Heart left ventricle (tissue), 16 donors: ENCODE measurements around the gene TMEM39A. TPM values are rescaled to one million over a fixed set of nuclear protein-coding genes. Genes with fewer than 3 reads are reported as not detected.

ENCODE experiments used
- ATAC-seq, 4 donors: fragments of 200-7000 bp; cut with Tn5 transposase; one replicate each; pipeline ENCODE4 v1.9.1; 2020 to 2022; ENCODE audit warnings: moderate library complexity in 4 of 4, mild to moderate bottlenecking in 3 of 4, moderate number of reproducible peaks in 1 of 4
- DNase-seq, 5 donors: peaks; one replicate each; pipeline ENCODE4 v3.0.0-alpha.2; 2020
- H3K27ac ChIP-seq, 12 donors: fragments of 200-600 bp; sonication (generic) in 4 of 12; one replicate each; pipeline versions ENCODE4 v1.5.0 to v1.8.0; 2016 to 2022; ENCODE audit warnings: mild to moderate bottlenecking in 2 of 12
- H3K27me3 ChIP-seq, 9 donors: fragments of 200-600 bp; sonication (generic) in 2 of 9; one replicate each; pipeline versions ENCODE4 v1.5.1 to v1.8.0; 2016 to 2022; ENCODE audit warnings: mild to moderate bottlenecking in 3 of 9
- H3K36me3 ChIP-seq, 9 donors: fragments of 200-600 bp; sonication (generic) in 2 of 9; one replicate each; pipeline versions ENCODE4 v1.5.0 to v1.8.0; 2018 to 2022; ENCODE audit warnings: mild to moderate bottlenecking in 2 of 9
- H3K4me1 ChIP-seq, 12 donors: fragments of 200-600 bp; sonication (generic) in 4 of 12; one replicate each; pipeline versions ENCODE4 v1.5.0 to v1.8.0; 2016 to 2022; ENCODE audit warnings: mild to moderate bottlenecking in 3 of 12
- H3K4me3 ChIP-seq, 12 donors: fragments of 200-600 bp; sonication (generic) in 4 of 12; one replicate each; pipeline versions ENCODE4 v1.5.0 to v1.8.0; 2017 to 2022; ENCODE audit warnings: mild to moderate bottlenecking in 9 of 12, moderate library complexity in 4 of 12
- H3K9me3 ChIP-seq, 12 donors: fragments of 200-600 bp; sonication (generic) in 4 of 12; one replicate each; pipeline versions ENCODE4 v1.5.0 to v1.8.0; 2016 to 2022; ENCODE audit warnings: mild to moderate bottlenecking in 1 of 12
- CTCF ChIP-seq, 12 donors: fragments of 200-600 bp; sonication (generic) in 4 of 12; IDR thresholded peaks; one replicate each; pipeline versions ENCODE4 v1.5.0 to v1.8.0; 2018 to 2022; ENCODE audit warnings: antibody characterized with exemption in 12 of 12, mild to moderate bottlenecking in 5 of 12
- POLR2A ChIP-seq, 2 donors: fragments of 450-650 bp; IDR thresholded peaks; one replicate each; pipeline ENCODE4 v1.6.1; 2017; ENCODE audit warnings: antibody characterized with exemption in 2 of 2, mild to moderate bottlenecking in 2 of 2, moderate library complexity in 2 of 2
- WGBS, 4 donors: extraction: QIAGEN DNeasy Blood & Tissue Kit in 2 of 4; methylation state at CpG; one replicate each; pipeline versions ENCODE4 v1.1.5 to v1.1.7; 2013 to 2018; 5-methylcytosine and 5-hydroxymethylcytosine counted together
- intact Hi-C, 10 donors: fragments of 100-400 bp; cut with DNase I; formaldehyde crosslinking; loops; one replicate each; pipeline versions ENCODE4 v1.11.1 to v1.14.2; 2022
- polyA plus RNA-seq, 2 donors: library from polyadenylated mRNA; stranded (reverse); fragments of 200-250 nt; gene quantifications; one replicate each; pipeline ENCODE4 v1.2.3, GENCODE V29; 2013
- total RNA-seq, 9 donors: library from RNA; depleted of rRNA in 2 of 9; stranded (reverse); fragments of >200 nt in 2 of 9; fragmentation: NEBNext Ultra II Directional in 3 of 9; extraction: Animal tissue kit (Norgen Biotek cat#: 25700) in 3 of 9; gene quantifications; one replicate each; pipeline versions ENCODE4 v1.1.0 to v1.2.4, GENCODE V29; 2016 to 2023
- donor health status: ischemic (EF 13 %, LVEDD 7.1; RV severe dilation, severe dysfunction).
- donor health status: healthy with polysubstance abuse.
- donor health status: DM: no; HTN: yes; CAD: no.
- donor health status: DM: no; HTN: no; CAD: no.
- donor health status: ischemic (EF 25% LVEDD 6.9; RV normal size, moderate dysfunction).
- donor health status: ischemic (EF 25% LVEDD 5.7; RV mildly dilated, moderate dysfunction).
- donor health status: healthy.
- donor health status: DM: yes; HTN: yes; CAD: no.
- donor health status: ischemic (EF 35%, LVEDD 5.7; RV mildly dilated, moderate dysfunction).
- donor health status: nonischemic (EF 11% LVEDD 7.7; RV severe dilation, severe dysfunction).
- donor health status: DM: yes; HTN: yes; CAD: no.
- donor health status: PGD.
- donor health status: ischemic (EF 29% LVEDD 5.4; RV normal size, mild dysfunction).
- donor health status: nonischemic (EF 23%, LVEDD 6.1; RV moderate dilation, normal function).

TMEM39A gene
- total and polyA plus RNA-seq, 11 donors = 4.8 to 21.0 (median 15.6) TPM

DNA sequence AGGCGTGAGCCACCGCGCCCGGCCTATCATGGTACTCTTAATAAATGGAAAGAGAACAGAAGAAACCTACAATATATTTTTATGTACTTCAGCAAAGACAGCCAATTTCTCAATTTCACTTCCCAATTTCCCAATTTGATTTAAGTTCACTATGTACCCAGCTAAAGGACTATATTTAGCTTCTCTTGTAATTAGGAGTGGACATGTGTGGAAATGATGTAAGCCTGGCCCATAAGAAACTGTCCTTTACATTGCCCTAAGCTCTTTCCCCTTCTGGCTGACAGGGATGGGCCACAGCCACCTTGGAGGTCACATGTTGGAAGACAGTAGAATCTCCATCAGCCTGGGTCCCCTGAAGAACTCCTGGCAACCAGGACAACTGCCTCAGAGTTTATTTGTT is 6.2 kb downstream of the TMEM39A start:
- intact Hi-C loops = no loop called here
- H3K4me1 ChIP-seq = peaks cover 0 to 75% (median 15%) of the 10 kb centered on the region in 12 donors

GRCh38 chr3:119456469-119456868 is 6.9 kb downstream of the TMEM39A start:
- Histone ChIP-seq H3K27ac (peak overlapping the region in 1 of 12 donors; percentile 28), H3K9me3 (no peaks in the 10 kb centered on the region), H3K27me3 (no peaks in the 10 kb centered on the region), H3K4me1 (peaks cover 0 to 68% (median 8%) of the 10 kb centered on the region in 12 donors), H3K36me3 (peaks cover 0 to 100% (median 99%) of the 10 kb centered on the region in 9 donors), H3K4me3 (no peak overlapping the region)
- TF ChIP-seq CTCF (IDR thresholded peaks at IDR 0.05) (no peak), POLR2A (IDR thresholded peaks at IDR 0.05) (no peak)
- intact Hi-C loops = no loop called here
- no peak for DNase-seq
- ATAC-seq = no peak
- WGBS, 4 donors = 91 to 96% (median 93%) methylated on average over 1 of the region's 1 CpG

More for the DNA sequence above, 6.2 kb downstream of the TMEM39A start:
- H3K27ac ChIP-seq = peak overlapping the region in 1 of 12 donors; percentile 28
- no peak overlapping the region for H3K4me3 ChIP-seq
- no peaks in the 10 kb centered on the region for H3K9me3 ChIP-seq
- WGBS, 4 donors = 70 to 96% (median 80%) methylated on average over 4 of the region's 4 CpGs
- peaks cover 0 to 99% (median 94%) of the 10 kb centered on the region in 9 donors for H3K36me3 ChIP-seq
- ATAC-seq = peak in 3 of 4 donors; percentile 42 to 80 (median 74)
- DNase-seq = no peak
- TF ChIP-seq POLR2A (IDR thresholded peaks at IDR 0.05) (no peak), CTCF (IDR thresholded peaks at IDR 0.05) (no peak)
- H3K27me3 ChIP-seq = no peaks in the 10 kb centered on the region

GRCh38 chr3:119453822-119454221 is 9.6 kb downstream of the TMEM39A start:
- Histone ChIP-seq H3K27ac (no peak overlapping the region), H3K36me3 (peaks cover 0 to 100% (median 99%) of the 10 kb centered on the region in 9 donors), H3K27me3 (no peaks in the 10 kb centered on the region), H3K9me3 (no peaks in the 10 kb centered on the region), H3K4me1 (peaks cover 0 to 41% (median 1%) of the 10 kb centered on the region in 12 donors), H3K4me3 (no peak overlapping the region)
- TF ChIP-seq CTCF (IDR thresholded peaks at IDR 0.05) (no peak), POLR2A (IDR thresholded peaks at IDR 0.05) (no peak)
- DNase-seq (no peak), ATAC-seq (no peak)
- intact Hi-C loops = no loop called here
- 43 to 48% (median 48%) methylated on average over 1 of the region's 1 CpG for WGBS, 4 donors

- Histone ChIP-seq H3K36me3 (peaks cover 0 to 96% (median 85%) of the 10 kb centered on the region in 9 donors), H3K4me1 (no peaks in the 10 kb centered on the region)
These were observed 18.8 kb downstream of the TMEM39A start for GRCh38 chr3:119444590-119444989.

More at GRCh38 chr3:119444590-119444989, 18.8 kb downstream of the TMEM39A start:
- Histone ChIP-seq H3K4me3 (no peak overlapping the region), H3K27me3 (no peaks in the 10 kb centered on the region), H3K27ac (no peak overlapping the region), H3K9me3 (peaks cover 0 to 7% (median 0%) of the 10 kb centered on the region in 12 donors)
- WGBS, 4 donors = 94 to 100% (median 98%) methylated on average over 2 of the region's 2 CpGs
- intact Hi-C loops = no loop called here
- TF ChIP-seq CTCF (IDR thresholded peaks at IDR 0.05) = no peak
- no peak for TF ChIP-seq POLR2A (IDR thresholded peaks at IDR 0.05)
- DNase-seq = no peak
- no peak for ATAC-seq
